Thyroid gland (tissue), 4 donors: ENCODE measurements around the gene SNAP47.

Source experiments
- CTCF ChIP-seq, 6 experiments: fragments of 200-600 bp in 3 of 6; fragments of 450-650 bp in 3 of 6; sonication (generic) in 3 of 6; IDR thresholded peaks; one replicate each; pipeline ENCODE4 v1.5.1; 2016 to 2019; ENCODE audit warnings: antibody characterized with exemption in 6 of 6, mild to moderate bottlenecking in 2 of 6, inconsistent platforms in 1 of 6, moderate library complexity in 1 of 6
- POLR2A ChIP-seq, 2 donors: fragments of 450-650 bp; IDR thresholded peaks; one replicate each; pipeline ENCODE4 v1.6.1; 2017; ENCODE audit warnings: antibody characterized with exemption in 2 of 2, mild to moderate bottlenecking in 2 of 2, moderate library complexity in 1 of 2

DNA sequence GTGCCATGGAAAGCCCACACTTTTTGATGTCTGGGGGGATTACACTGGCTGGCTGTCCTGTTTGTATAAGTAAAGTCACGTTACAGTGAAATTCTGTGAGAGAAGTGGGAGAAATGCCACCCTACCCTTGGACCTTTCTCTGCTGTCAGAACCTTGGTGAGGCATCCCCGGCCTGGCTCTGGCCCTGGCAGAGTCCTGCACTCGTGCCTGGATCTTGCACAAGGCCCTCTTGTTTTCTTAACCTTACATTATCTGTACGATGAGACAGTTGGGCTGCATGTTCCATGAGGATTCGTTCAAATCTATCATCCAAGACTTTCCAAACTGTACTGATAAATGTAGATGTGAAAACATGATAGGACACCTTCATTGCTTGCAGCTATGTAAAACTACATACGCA, 11.4 kb downstream of the SNAP47 start:
- TF ChIP-seq POLR2A (IDR thresholded peaks at IDR 0.05): no peak
- TF ChIP-seq CTCF (IDR thresholded peaks at IDR 0.05): no peak
